ENCODE measurements around the gene MPI. TPM values are rescaled to one million over a fixed set of nuclear protein-coding genes. Genes with fewer than 3 reads are reported as not detected.

MPI gene
- total and polyA plus RNA-seq, 5 experiments from 2014 or later, result 74.3 to 85.6 (median 80.5) TPM

DNA sequence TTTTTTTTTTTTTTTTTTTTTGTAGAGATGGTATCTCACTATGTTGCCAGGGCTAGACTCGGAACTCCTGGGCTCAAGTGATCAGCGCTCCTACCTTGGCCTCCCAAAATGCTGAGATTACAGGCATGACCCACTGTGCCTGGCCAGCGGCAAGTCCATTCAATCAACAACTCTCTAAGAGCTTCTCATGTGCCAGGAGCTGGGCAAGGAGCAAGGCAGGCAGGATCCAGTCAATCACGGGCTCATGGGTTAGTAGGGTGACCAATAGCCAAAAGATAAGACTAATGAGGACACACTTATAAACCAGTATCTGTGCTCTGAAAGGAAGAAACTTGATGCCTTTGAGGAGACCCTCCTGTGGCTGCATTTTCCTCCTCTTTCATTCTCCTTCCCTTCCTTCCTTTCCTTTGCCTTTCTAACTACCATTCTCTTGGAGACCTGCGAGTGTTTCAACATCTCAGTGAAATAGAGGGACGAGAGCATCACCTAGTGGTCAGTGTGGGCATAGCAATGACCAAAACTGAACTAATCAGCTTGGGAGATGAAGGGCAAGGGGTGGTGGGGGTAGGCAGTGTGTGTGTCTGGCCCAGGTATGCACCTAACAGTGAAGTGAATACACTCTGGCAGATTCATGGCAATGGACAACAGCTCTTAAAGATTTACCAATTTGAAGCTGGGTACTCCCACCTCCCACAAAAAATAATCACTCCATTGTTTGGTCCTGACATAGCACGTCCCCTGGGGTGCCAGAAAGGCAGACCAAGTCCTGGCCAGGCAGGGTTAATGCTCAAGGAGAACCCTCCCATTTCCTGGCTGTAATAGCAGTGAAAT is 60.5 kb downstream of the MPI start:
- Mint-ChIP-seq H3K27me3 (no peaks in the 10 kb centered on the region), H3K4me1 (peaks cover 5 to 13% (median 8%) of the 10 kb centered on the region in 4 donors), H3K36me3 (no peaks in the 10 kb centered on the region), H3K4me3 (no peak overlapping the region), H3K9me3 (no peaks in the 10 kb centered on the region), H3K27ac (peak overlapping the region in 1 of 10 donors; percentile 4)
- DNase-seq (peak; percentile 57 to 88 (median 76)), ATAC-seq (peak; percentile 88 to 96)
- POLR2A ChIA-PET, result interaction anchor here (0.6 to 2.0 kb wide), 6 partner anchors 12 to 179 kb away, joined by 3 to 10 read pairs (median 4); partner anchors contain the start of gene COX5A

DNA sequence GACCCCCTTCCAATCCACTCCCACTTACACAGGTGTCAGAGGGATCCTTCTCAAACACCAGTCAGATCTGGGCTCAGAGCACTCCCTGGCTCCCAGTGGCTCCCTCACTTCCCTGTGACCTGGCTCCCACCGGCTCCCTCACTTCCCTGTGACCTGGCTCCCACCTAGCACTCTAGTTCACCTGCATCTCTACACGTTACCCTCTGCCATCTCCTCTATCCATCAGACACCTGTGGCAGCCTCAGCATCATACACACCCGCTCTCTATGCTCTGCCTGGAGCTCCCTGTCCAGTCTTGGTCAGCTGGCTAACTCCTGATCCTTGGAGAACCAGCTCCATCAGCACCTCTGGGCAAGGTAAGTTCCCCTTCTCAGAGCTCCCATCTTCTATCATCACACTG is 61.2 kb downstream of the MPI start:
- ATAC-seq, result no peak
- no peak overlapping the region for H3K27ac Mint-ChIP-seq
- POLR2A ChIA-PET, result interaction anchor here (0.6 to 2.0 kb wide), 6 partner anchors 13 to 428 kb away, joined by 3 to 10 read pairs (median 4); partner anchors contain the start of gene COX5A
- H3K36me3 Mint-ChIP-seq, result no peaks in the 10 kb centered on the region
- no peaks in the 10 kb centered on the region for H3K9me3 Mint-ChIP-seq
- peaks cover 0 to 3% (median 0%) of the 10 kb centered on the region in 5 donors for H3K27me3 Mint-ChIP-seq
- H3K4me1 Mint-ChIP-seq, result peaks cover 5 to 20% (median 13%) of the 10 kb centered on the region in 4 donors
- peak overlapping the region in 1 of 10 donors; percentile 47 for H3K4me3 Mint-ChIP-seq
- no peak for DNase-seq

Small RNAs within 50 kb of the gene (microRNA-seq; reads per million reads assigned to microRNA genes)
- gene MIR6882 (ENCODE audit: borderline microRNAs expressed), result 3.8 reads per million, percentile 7 among the genes with 10 or more reads in this experiment

Other genes with a start within 250 kb of the MPI start
- gene EDC3, start 194.0 kb upstream of the MPI start, total RNA-seq, result 10 to 100 TPM; 38.6 to 41.2 TPM
- 10 to 100 TPM; 29.3 to 35.2 (median 33.9) TPM for gene EDC3, start 194.0 kb upstream of the MPI start, polyA plus RNA-seq
- under 1 TPM; 0.18 to 0.27 TPM for gene CYP1A1, start 164.5 kb upstream of the MPI start, total RNA-seq
- gene CYP1A1, start 164.5 kb upstream of the MPI start, polyA plus RNA-seq, result not detected
- not detected for gene CYP1A2, start 141.2 kb upstream of the MPI start, total RNA-seq
- not detected for gene CYP1A2, start 141.2 kb upstream of the MPI start, polyA plus RNA-seq
- 100 to 1,000 TPM; 220 TPM for gene CSK, start 108.0 kb upstream of the MPI start, total RNA-seq
- gene CSK, start 108.0 kb upstream of the MPI start, polyA plus RNA-seq, result 100 to 1,000 TPM in 1 of 3 donors, 10 to 100 TPM in 2; 70.8 to 124 (median 79.8) TPM
- gene LMAN1L, start 77.2 kb upstream of the MPI start, total RNA-seq, result under 1 TPM; 0.57 to 0.80 TPM
- gene LMAN1L, start 77.2 kb upstream of the MPI start, polyA plus RNA-seq, result not detected
- gene CPLX3, start 63.4 kb upstream of the MPI start, total RNA-seq, result under 1 TPM; 0.39 to 0.44 TPM
- gene CPLX3, start 63.4 kb upstream of the MPI start, polyA plus RNA-seq, result not detected
- gene ULK3, start 46.9 kb upstream of the MPI start, total RNA-seq, result 10 to 100 TPM; 82.8 to 83.6 TPM
- gene ULK3, start 46.9 kb upstream of the MPI start, polyA plus RNA-seq, result 10 to 100 TPM; 16.3 to 32.2 (median 16.6) TPM
- gene SCAMP2, start 16.7 kb upstream of the MPI start, total RNA-seq, result 100 to 1,000 TPM; 113 to 117 TPM
- 100 to 1,000 TPM; 109 to 121 (median 119) TPM for gene SCAMP2, start 16.7 kb upstream of the MPI start, polyA plus RNA-seq
- gene FAM219B, start 16.8 kb downstream of the MPI start, total RNA-seq, result 10 to 100 TPM; 80.2 to 91.5 TPM
- 10 to 100 TPM; 18.8 to 22.3 (median 20.7) TPM for gene FAM219B, start 16.8 kb downstream of the MPI start, polyA plus RNA-seq
- gene COX5A, start 48.0 kb downstream of the MPI start, total RNA-seq, result 10 to 100 TPM; 60.0 to 66.0 TPM
- 100 to 1,000 TPM; 268 to 362 (median 276) TPM for gene COX5A, start 48.0 kb downstream of the MPI start, polyA plus RNA-seq
- 1 to 10 TPM; 3.8 to 4.1 TPM for gene RPP25, start 66.7 kb downstream of the MPI start, total RNA-seq
- gene RPP25, start 66.7 kb downstream of the MPI start, polyA plus RNA-seq, result 1 to 10 TPM; 2.8 to 4.3 (median 4.2) TPM
- gene SCAMP5, start 105.5 kb downstream of the MPI start, total RNA-seq, result under 1 TPM; 0.23 to 0.36 TPM
- under 1 TPM in 2 of 3 donors, not detected in 1; 0.09 to 0.19 TPM for gene SCAMP5, start 105.5 kb downstream of the MPI start, polyA plus RNA-seq
- 10 to 100 TPM; 13.4 to 15.7 TPM for gene PPCDC, start 133.5 kb downstream of the MPI start, total RNA-seq
- 10 to 100 TPM; 12.0 to 16.7 (median 13.0) TPM for gene PPCDC, start 133.5 kb downstream of the MPI start, polyA plus RNA-seq